ENCODE measurements around the gene RELT. TPM values are rescaled to one million over a fixed set of nuclear protein-coding genes. Genes with fewer than 3 reads are reported as not detected.

The RELT gene
- total and polyA plus RNA-seq, 2 experiments from 2014 or later = 2.0 to 6.3 TPM

GRCh38 chr11:73346186-73346935 lies 29.8 kb upstream of the RELT start (continued):
- no peak for TF ChIP-seq ZNF462 (CRISPR knock-in tag; IDR thresholded peaks at IDR 0.05)
- TF ChIP-seq ZNF331 (CRISPR knock-in tag; IDR thresholded peaks at IDR 0.05; ENCODE audit: low read depth) = no peak
- TF ChIP-seq CREB1 (CRISPR knock-in tag; IDR thresholded peaks at IDR 0.05; ENCODE audit: low read depth) = no peak
- TF ChIP-seq REST (IDR thresholded peaks at IDR 0.05; ENCODE audit: unreplicated experiment) = no peak
- no peak for TF ChIP-seq EZH2 (IDR thresholded peaks at IDR 0.05; ENCODE audit: low read depth, unreplicated experiment)
- TF ChIP-seq STAT1 (IDR thresholded peaks at IDR 0.05; ENCODE audit: unreplicated experiment) = no peak
- TF ChIP-seq ETS1 (IDR thresholded peaks at IDR 0.05) = no peak

Data from GM23338 (cell line).